GM19395 (cell line): ENCODE data around the gene DACH2.
"Not testable (repeated sequence)": the region's sequence is repeated elsewhere in the genome, so short reads cannot be mapped to it uniquely, and the experiment has no call there.

Source experiments
- ATAC-seq: cut with Tn5 transposase; IDR thresholded peaks from one replicate; pipeline ENCODE4 v1.9.1; 2021; ENCODE audit warnings: mild to moderate bottlenecking, moderate library complexity; ENCODE audit not compliant: unreplicated experiment

The DACH2 gene

DNA sequence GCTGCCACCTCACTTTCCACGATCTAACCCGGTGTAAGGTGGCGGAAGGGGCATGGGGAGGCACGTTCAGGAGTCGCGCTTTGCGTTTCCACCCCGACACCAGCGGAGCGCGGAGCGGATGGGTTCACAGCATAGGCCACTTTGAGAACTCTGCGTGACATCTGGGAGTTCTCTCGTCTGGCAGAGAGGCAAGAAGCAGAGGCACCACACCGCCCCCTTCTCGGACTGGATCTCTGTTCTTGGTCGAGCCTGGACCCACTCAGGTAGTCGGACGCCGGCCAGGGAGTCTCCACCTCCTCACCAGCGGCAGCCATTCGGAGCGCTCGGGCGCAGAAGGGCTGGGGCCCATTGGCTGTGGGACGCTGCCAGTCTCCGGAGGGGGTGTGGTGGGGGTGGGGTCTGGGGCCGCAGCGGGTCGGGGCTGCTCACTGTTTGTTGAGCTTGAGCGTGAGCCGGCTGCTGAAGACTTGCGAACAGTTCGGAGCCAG, at the start of gene DACH2:
Gene DACH2, plus strand, starts transcription at position 428 of the 488 bp plus-strand sequence.
- ATAC-seq: peak; percentile 96

DNA sequence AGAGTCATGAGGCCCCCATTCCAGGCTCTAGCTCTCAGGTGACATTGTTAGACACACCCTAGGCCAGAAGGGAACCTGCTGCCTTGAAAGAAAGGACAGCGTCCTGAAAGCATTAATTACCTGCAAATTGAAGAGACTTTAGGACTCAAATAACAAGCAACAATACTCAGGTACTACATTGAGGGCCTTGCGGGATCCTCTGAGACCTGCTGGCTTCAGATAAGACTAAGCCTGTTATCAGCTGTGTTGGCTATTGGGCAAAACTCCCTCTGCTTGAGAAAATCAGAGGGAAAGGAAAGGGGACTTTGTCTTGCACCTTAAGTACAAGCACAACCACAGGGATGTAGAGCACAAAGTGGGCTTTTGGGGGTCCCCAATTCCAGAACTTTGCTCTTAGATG, 45.9 kb upstream of the DACH2 start:
- ATAC-seq: no peak

DNA sequence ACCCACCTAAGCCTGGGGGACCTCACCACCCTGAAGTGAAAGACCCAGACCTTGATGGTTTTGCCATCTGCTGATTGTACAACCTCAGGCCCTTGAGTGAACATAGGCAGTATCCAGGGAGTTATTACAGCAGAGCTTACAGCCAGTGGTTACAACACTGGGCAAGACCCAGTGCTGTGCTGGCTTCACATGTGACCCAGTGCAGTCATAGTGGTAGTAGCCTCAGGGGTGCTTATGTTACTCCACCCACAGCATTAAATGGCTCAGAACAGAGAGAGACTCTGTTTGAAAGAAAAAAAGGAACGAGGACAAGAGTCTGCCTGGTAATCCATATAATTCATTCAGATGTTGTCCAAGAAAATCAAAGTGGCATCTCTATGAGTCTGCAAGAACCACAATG, 45.2 kb upstream of the DACH2 start:
- ATAC-seq: no peak

DNA sequence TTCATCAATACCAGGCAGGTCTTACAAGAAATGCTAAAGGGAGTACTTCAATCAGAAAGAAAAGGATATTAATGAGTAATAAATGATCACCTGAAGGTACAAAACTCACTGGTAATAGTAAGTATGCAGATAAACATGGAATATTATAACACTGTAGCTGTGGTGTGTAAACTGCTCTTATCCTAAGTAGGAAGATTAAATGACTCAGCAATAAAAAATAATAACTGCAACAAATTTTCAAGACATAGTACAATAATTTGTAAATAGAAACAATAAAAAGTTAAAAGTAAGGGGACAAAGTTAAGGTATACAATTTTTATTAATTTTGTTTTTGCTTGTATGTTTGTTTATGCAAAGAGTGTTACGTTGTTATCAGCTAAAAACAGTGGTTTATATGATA, 43.7 kb upstream of the DACH2 start:
- no peak for ATAC-seq

DNA sequence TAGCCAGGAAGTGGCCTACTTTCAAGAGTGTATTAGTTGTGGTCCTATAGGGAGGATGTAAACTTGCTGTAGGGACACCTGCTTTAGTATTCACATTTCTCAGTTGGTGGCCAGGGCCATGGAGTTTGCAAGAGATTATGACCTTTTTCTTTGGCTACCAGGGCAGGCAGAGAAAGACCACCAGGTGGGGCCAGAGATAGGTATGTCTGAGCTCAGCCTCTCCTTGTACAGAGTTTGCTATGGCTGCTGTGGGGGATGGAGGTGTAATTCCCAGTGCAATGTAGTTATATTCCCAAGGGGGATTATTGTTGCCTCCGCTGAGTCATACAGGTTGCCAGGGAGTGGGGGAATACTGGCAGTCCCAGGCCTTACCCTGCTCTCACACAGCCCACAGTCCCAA, 26.3 kb upstream of the DACH2 start:
- no peak for ATAC-seq

DNA sequence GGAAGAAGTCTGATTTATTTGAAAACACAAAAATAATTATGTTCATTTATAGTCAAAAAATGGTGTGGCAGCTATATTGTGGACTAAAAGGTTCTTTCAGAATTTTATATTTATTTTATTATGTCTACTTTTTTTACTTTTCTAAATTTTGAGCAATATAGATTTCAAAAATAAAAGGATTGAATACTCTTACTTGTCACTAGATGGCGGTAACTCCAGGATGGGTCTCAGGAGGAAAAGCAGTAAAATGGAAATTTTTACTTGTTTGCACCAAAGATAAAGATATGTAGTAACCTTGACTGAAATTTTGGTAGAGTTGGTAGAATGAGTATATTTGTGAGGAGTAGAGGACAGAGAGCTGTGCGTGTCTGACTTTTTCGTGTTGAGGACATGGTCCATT, 14.5 kb upstream of the DACH2 start:
- peak; percentile 78 for ATAC-seq

DNA sequence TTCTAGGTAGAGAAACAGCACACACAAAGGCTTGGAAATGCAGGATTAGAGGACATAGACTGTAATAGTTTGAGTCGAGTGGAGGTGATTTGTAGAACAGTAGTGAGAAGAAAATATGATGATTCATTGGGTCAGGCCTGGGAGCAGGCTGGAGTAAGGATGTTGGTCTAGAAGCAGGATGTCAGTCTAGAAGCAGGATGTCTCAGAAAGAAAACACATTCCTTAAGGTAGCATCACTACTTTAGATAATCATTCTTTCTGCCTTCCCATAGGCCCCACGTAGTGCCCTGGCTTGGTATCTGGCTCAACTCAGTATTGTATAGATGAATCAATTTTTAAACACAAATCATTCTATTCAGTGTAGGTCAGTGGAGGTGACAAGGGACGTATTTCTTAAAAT, 11.2 kb upstream of the DACH2 start:
- no peak for ATAC-seq

DNA sequence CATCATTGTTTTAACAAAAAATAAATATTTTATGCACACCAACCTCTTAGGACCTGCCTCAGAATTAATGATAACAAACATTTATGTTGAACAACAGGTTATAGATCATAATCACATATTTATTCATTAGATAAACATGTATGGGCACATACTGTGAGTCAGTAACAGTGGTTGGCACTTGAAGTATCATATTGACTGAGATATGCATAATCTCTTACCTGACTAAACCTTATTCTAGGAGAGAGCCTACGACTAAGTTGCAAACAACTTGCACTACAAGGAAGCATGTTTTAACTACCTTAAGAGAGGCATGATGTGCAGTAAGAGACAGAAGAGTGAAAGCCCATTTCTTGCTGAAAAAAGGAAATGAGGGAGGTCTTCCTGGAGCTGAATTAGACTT, 6.5 kb upstream of the DACH2 start:
- ATAC-seq: no peak

DNA sequence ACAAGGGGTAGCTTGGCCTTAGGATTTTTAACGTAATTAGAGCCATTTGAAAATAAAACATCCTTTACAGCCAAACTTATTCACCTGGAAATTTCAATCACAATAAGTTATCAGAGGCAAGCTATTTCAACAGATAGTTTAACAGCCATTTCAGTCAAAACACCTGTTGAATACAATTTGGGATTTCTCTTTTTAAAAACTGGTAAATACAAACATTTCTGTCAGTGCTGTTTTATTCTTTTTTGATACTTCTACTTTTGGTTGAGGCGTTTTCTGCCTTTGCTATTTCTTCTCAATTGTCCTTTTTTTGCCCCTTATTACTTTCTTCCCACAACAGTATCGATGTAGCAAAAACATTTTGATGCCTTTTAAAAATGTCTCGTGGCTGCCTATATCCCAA, 2.1 kb upstream of the DACH2 start:
- ATAC-seq: no peak

DNA sequence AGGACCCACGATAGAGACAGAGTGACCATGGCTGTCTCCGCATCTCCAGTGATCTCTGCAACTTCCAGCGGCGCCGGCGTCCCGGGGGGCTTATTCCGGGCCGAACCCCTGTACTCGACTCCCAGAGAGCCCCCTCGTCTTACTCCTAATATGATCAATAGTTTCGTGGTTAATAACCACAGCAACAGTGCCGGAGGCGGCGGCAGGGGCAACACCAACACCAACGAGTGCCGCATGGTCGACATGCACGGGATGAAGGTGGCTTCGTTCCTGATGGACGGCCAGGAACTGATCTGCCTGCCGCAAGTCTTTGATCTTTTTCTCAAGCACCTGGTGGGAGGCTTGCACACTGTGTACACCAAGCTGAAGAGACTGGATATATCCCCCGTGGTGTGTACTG, 343 bp downstream of the DACH2 start:
- no peak for ATAC-seq

DNA sequence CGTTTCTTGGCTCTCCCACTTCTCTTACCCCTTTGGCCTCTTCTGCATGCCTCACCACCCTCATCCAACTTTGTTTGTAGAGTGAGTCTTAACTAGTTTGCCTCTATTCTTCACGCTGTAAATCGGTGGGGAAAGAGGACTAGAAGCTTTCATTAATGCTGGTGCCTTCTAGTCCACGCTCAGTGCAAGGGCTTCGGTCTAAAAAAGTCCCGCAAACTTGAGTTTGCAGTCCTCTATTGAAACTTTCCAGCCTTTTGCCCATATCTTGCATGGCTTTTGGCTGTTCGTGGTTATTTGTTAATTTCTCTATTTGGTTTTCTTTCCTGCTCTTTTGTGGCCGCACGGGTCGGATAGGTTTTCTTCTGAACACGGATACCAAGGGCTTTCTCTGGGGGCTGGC, 868 bp downstream of the DACH2 start:
- ATAC-seq: no peak

DNA sequence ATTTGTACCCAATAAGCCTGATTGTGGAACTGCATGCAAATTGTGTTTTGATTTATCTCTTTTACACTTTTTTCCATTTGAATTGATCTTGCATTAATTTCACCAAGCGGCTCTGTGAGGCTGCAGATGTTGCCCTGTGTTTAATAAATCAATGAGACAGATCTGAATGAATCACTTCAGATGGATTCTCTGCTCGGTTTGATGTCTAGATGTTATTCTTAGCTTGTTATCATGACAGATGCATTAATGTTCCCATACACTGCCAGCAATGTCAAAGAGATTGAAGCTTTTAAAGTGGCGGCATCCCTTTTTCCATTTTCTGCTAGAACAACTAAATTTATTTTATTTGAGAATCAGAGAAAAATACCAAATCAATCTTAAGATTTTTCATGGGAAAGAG, 6.3 kb downstream of the DACH2 start:
- no peak for ATAC-seq

DNA sequence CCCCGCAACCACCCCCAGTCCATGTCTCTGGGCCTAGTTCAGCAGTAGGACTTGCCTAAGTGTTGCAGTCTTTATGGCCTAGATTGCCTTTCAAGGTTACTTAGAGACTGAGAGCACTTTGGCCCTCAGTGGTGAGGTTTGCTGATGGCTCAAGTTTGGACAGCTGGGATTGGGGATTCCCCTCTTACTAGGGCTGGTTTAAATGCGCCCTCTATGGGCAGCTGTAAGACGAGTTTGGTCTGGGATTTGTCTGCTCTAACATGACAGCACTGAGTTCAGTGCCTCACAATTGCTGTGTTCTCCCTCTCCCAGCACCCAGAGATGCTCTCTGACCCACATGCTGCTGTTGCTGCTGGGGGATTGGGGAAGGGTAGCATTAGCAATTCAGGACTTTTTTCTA, 23.1 kb downstream of the DACH2 start:
- ATAC-seq: peak; percentile 84

DNA sequence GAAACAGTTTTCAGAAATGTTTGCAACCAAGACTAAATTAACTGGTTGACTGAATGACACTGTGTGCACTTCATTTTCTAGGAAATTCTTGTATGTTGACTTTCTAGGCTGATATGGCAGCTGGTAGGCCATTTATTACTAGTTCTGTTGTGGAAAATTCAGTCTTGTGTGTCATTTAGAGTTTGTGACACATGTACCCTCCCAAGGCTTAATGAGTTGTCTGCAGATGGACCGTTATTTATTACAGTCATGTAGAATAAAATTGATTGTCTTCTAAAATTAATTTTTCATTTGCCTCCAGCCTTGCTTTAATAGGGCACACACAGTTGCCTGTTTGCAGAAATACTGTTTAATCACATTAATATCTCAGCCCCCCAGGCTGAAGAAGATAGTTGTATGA, 30.7 kb downstream of the DACH2 start:
- no peak for ATAC-seq

DNA sequence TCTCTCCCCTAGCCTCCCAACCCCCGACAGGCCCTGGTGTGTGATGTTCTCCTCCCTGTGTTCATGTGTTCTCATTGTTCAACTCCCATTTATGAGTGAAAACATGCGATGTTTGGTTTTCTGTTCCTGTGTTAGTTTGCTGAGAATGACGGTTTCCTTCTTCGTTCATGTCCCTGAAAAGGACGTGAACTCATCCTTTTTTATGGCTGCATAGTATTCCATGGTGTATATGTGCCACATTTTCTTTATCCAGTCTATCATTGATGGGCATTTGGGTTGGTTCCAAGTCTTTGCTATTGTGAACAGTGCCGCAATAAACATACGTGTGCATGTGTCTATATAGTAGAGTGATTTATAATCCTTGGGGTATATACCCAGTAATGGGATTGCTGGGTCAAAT, 33.1 kb downstream of the DACH2 start:
- ATAC-seq: not testable (repeated sequence)

DNA sequence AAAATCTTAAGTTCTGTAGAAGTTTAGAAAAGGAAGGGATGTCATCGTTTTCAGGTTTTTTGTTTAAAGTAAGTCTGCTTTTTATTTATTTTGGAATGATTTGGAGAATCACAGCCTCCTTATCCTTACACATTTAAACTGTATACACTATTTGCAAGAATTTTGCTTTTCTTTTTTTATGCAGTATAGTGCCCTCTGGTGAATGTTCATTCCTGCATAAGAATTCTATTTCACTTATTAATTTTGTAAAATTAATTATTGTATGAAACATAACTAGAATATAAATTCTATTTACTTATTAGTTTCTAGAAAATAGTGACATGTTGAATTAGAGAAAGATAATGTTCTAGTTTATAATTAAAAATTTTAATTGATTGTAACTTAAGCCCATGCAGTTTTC, 44.6 kb downstream of the DACH2 start:
- ATAC-seq: no peak

DNA sequence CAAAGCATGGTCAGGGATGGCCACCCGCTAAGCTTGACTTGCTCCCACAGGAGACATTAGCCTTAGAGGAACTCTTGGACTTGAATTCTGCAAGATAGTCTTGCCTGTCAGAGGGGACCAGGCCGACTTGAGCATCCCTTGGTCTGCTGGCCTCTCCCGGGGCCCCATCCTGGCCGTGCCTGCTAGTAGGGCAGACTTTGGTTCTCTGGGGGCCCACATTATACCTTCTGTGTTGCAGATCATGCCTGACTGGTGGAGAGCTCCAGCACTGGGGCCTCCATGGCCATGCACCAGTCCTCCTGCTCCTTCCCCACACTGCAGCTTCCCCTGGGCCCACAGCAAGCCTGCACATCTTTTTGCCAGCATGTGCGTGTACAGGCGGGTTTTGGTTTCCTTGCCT, 46.5 kb downstream of the DACH2 start:
- ATAC-seq: no peak

DNA sequence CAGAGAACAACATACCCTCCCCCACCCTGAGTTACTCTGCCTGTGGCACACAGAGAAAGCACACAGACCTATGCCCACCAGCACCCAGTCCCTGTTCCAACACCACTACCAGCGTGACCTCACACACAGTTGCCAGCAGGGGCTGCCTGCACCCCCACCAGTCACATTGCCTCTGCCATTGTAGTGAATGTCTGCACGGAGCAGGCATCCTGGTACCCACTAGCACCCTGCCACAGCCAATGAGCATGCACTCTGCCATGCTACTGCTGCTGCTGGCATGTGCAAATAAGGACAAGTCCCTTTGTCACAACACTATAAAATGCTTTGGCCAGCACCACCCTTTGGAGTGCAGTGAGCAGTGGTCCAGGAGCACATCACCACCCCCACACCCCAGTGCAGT, 47.1 kb downstream of the DACH2 start:
- ATAC-seq: no peak

DNA sequence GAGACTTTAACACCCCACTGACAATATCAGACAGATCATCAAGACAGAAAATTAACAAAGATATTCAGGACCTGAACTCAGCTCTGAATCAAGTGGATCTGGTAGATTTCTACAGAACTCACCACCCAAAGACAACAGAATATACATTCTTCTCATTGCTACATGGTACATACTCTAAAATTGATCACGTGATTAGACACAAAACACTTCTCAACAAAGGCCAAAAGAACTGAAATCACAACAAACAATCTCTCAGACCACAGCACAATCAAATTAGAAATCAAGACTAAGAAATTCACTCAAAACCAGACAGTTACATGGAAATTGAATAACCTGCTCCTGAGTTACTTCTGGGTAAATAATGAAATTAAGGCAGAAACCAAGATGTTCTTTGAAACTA, 49.6 kb downstream of the DACH2 start:
- no peak for ATAC-seq

DNA sequence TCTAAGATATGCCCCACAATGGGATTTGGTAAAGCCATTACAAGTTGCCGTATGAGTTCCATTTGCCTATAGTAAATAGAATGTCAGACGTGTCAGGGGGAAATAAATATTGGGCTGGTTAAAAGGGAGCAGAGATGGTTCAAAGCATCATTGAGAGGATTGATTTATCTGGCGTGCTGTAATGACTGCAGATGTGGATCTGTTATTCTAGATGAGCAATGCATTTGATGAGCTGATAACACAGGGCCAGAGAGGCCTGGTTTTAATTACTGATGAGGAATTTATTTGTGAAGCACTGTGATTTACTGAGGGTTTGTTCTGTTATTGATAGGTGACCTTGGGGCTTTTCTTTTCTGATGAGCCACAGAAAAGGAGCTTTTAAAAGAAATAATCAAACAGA, 62.5 kb downstream of the DACH2 start:
- ATAC-seq: no peak

DNA sequence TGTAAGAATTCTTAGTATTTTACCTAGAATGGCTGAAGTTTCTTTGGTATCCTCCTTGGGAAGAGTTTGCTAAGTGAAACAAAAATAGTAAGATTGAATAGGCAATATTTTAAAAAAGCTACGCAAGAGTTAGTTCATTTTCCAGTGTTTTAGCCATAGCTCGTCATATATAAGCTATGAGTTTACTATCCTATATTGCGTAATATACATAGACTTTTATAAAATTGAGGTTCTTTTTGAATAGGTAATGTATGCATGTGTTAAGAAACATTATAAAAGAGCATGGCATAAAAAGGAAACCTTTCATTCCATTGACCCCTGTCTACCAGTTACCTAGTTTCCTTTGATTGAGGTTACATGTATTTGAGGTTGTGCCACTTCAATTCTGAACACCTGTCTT, 67.0 kb downstream of the DACH2 start:
- ATAC-seq: no peak

DNA sequence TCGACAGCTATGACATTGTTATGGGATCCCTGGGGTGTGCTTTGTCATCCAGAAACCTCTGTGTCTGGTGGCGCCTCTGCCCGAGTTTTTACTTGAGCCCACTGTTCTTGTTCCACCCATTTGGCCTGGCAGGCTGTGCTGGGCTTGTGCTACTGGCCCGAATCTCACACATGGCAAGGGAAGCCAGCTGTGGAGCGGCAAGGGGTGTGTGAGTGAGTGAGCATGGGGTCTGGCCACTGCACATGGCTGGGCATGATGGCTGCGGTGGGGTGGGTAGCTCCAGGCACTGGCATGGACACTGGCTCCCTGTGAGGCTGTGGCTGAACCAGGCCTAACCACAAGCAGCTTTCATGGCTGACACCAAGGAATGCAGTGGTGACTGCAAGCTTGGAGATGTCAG, 89.2 kb downstream of the DACH2 start:
- no peak for ATAC-seq

DNA sequence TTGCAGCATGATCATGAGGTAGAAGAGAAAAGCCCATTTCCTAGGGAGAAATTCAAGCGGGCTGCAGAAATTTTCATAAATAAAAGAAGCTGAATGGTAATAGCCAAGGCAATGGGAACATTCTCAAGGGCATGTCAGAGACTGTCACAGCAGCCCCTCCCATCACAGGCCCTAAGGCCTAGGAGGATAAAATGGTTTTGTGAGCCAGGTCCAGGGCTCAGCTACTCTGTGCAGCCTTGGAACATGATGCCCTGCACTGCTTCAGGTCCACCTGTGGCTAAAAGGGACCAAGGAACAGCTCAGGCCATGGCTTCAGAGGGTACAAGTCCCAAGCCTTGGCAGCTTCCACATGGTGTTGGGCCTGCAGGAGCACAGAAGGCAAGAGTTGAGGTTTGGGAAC, 93.3 kb downstream of the DACH2 start:
- ATAC-seq: no peak

DNA sequence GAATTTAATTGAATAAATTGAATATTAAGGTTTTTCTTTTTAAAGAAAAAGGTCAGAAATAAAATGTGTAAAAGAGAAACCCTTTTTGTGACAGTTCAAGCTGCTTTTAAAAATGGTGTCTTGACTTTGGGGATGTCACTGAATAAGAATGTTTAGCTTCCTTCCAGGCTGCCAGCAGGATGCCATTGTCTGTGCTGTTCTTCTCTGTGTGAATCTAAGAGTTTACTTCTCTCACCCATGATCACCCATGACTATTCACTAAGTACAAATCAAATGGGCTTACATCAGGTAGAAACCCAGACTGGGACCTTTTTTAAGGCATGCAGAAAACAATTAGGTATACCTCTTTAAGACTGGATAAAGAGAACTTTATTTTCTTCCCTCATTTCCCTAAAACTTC, 115.3 kb downstream of the DACH2 start:
- ATAC-seq: no peak
